Measurements from ENCODE around the gene REX1BD. TPM values are rescaled to one million over a fixed set of nuclear protein-coding genes. Genes with fewer than 3 reads are reported as not detected.
"Not testable (repeated sequence)": the region's sequence is repeated elsewhere in the genome, so short reads cannot be mapped to it uniquely, and the experiment has no call there.

Gene REX1BD
- total RNA-seq, 1 experiment from 2014 or later = 189 TPM

- in situ Hi-C loops (cut with HindIII; ENCODE audit: low pct_unique_long_range_greater_than_20kb, low sequenced_read_pairs) = no loop called here
- no peak for DNase-seq (ENCODE audit: low read depth)
Observed at GRCh38 chr19:18597809-18598660, 9.4 kb downstream of the REX1BD start.

- no peak for DNase-seq (ENCODE audit: low read depth)
- in situ Hi-C loops (cut with HindIII; ENCODE audit: low pct_unique_long_range_greater_than_20kb, low sequenced_read_pairs) = no loop called here
Observed at GRCh38 chr19:18599485-18599884, 10.9 kb downstream of the REX1BD start.

- in situ Hi-C loops (cut with HindIII; ENCODE audit: low pct_unique_long_range_greater_than_20kb, low sequenced_read_pairs); DNase-seq (ENCODE audit: low read depth): not testable (repeated sequence)
Observed at GRCh38 chr19:18600692-18601397, 12.2 kb downstream of the REX1BD start.

GRCh38 chr19:18601875-18602274 lies 13.3 kb downstream of the REX1BD start:
- in situ Hi-C loops (cut with HindIII; ENCODE audit: low pct_unique_long_range_greater_than_20kb, low sequenced_read_pairs) = no loop called here
- DNase-seq (ENCODE audit: low read depth) = no peak

- in situ Hi-C loops (cut with HindIII; ENCODE audit: low pct_unique_long_range_greater_than_20kb, low sequenced_read_pairs) = no loop called here
- DNase-seq (ENCODE audit: low read depth) = no peak
Observed at GRCh38 chr19:18603255-18603957, 14.8 kb downstream of the REX1BD start.

GRCh38 chr19:18603958-18604819 lies 15.6 kb downstream of the REX1BD start:
- in situ Hi-C loops (cut with HindIII; ENCODE audit: low pct_unique_long_range_greater_than_20kb, low sequenced_read_pairs) = no loop called here

GRCh38 chr19:18604820-18605159 lies 16.2 kb downstream of the REX1BD start:
- no peak for DNase-seq (ENCODE audit: low read depth)
- in situ Hi-C loops (cut with HindIII; ENCODE audit: low pct_unique_long_range_greater_than_20kb, low sequenced_read_pairs) = no loop called here

More at GRCh38 chr19:18603958-18604819, 15.6 kb downstream of the REX1BD start:
- no peak for DNase-seq (ENCODE audit: low read depth)

GRCh38 chr19:18605196-18605545 lies 16.6 kb downstream of the REX1BD start:
- in situ Hi-C loops (cut with HindIII; ENCODE audit: low pct_unique_long_range_greater_than_20kb, low sequenced_read_pairs) = no loop called here

GRCh38 chr19:18605546-18606280 lies 17.1 kb downstream of the REX1BD start:
- in situ Hi-C loops (cut with HindIII; ENCODE audit: low pct_unique_long_range_greater_than_20kb, low sequenced_read_pairs) = no loop called here
- no peak for DNase-seq (ENCODE audit: low read depth)

More at GRCh38 chr19:18605196-18605545, 16.6 kb downstream of the REX1BD start:
- no peak for DNase-seq (ENCODE audit: low read depth)

GRCh38 chr19:18606281-18607225 lies 18.0 kb downstream of the REX1BD start, which contains the start of gene CRLF1:
Gene CRLF1, minus strand, starts transcription at chr19:18606799. Its CDS starts 143 bp downstream, at chr19:18606656.
- in situ Hi-C loops (cut with HindIII; ENCODE audit: low pct_unique_long_range_greater_than_20kb, low sequenced_read_pairs) = no loop called here
- DNase-seq (ENCODE audit: low read depth) = no peak

- in situ Hi-C loops (cut with HindIII; ENCODE audit: low pct_unique_long_range_greater_than_20kb, low sequenced_read_pairs) = no loop called here
- DNase-seq (ENCODE audit: low read depth) = no peak
Observed at GRCh38 chr19:18607226-18608101, 18.9 kb downstream of the REX1BD start.

- in situ Hi-C loops (cut with HindIII; ENCODE audit: low pct_unique_long_range_greater_than_20kb, low sequenced_read_pairs) = no loop called here
- no peak for DNase-seq (ENCODE audit: low read depth)
Observed at GRCh38 chr19:18608102-18608804, 19.7 kb downstream of the REX1BD start.

GRCh38 chr19:18608805-18609716 lies 20.5 kb downstream of the REX1BD start:
- in situ Hi-C loops (cut with HindIII; ENCODE audit: low pct_unique_long_range_greater_than_20kb, low sequenced_read_pairs) = no loop called here
- DNase-seq (ENCODE audit: low read depth) = no peak

- in situ Hi-C loops (cut with HindIII; ENCODE audit: low pct_unique_long_range_greater_than_20kb, low sequenced_read_pairs) = no loop called here
- no peak for DNase-seq (ENCODE audit: low read depth)
Observed at GRCh38 chr19:18609717-18610051, 21.1 kb downstream of the REX1BD start.
